Measurements from ENCODE around the gene TBCCD1. TPM values are rescaled to one million over a fixed set of nuclear protein-coding genes. Genes with fewer than 3 reads are reported as not detected.

The TBCCD1 gene
- total and polyA plus RNA-seq, 2 experiments from 2014 or later: 5.8 to 16.7 TPM

DNA sequence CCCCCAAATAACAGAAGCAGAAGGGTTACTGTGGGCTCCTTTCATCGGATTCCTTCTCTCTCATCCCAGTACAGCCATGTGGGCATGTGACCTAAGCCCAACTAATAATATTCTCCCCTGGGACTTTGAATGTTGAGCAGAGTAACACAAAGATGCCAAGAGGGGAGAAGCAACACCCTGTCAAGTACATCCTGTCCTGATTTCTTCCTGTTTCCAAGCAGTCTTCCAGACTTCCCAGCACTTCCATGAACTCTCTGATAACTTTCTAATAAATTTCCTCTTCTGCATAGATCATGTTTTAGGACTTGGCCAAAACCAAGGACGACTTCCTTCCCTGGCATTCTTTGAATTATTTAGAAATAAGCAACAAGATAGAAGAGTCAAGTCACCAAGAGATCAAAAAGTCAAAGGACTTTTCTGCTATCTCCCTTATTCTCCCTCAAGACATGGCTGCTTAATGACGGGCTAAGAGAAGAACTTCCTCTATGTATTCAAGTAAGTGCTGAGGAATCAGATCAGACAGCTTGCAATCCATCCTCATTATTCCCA, 60.9 kb downstream of the TBCCD1 start:
- Histone ChIP-seq H2AFZ (no peak overlapping the region), H3K27me3 (ENCODE audit: insufficient read depth) (no peaks in the 10 kb centered on the region), H3K36me3 (ENCODE audit: insufficient read depth) (no peaks in the 10 kb centered on the region), H3K4me2 (no peak overlapping the region), H3K27ac (ENCODE audit: low read depth) (no peak overlapping the region), H3K4me3 (no peak overlapping the region), H4K20me1 (replicated peaks; ENCODE audit: insufficient read depth) (no peaks in the 10 kb centered on the region), H3F3A (replicated peaks; ENCODE audit: low read depth) (no peaks in the 10 kb centered on the region), H3K79me2 (replicated peaks; ENCODE audit: insufficient read depth) (no peaks in the 10 kb centered on the region), H3K4me1 (ENCODE audit: insufficient read depth) (no peaks in the 10 kb centered on the region), H3K9me2 (ENCODE audit: insufficient read depth) (no peaks in the 10 kb centered on the region)
- ATAC-seq (no peak), DNase-seq (ENCODE audit: low spot score) (no peak)
- H3K4me3 Mint-ChIP-seq: no peak overlapping the region
- H3K9me3 Mint-ChIP-seq: no peaks in the 10 kb centered on the region
- H3K36me3 Mint-ChIP-seq (ENCODE audit: low read depth): no peaks in the 10 kb centered on the region
- TF ChIP-seq, protein P1, sequence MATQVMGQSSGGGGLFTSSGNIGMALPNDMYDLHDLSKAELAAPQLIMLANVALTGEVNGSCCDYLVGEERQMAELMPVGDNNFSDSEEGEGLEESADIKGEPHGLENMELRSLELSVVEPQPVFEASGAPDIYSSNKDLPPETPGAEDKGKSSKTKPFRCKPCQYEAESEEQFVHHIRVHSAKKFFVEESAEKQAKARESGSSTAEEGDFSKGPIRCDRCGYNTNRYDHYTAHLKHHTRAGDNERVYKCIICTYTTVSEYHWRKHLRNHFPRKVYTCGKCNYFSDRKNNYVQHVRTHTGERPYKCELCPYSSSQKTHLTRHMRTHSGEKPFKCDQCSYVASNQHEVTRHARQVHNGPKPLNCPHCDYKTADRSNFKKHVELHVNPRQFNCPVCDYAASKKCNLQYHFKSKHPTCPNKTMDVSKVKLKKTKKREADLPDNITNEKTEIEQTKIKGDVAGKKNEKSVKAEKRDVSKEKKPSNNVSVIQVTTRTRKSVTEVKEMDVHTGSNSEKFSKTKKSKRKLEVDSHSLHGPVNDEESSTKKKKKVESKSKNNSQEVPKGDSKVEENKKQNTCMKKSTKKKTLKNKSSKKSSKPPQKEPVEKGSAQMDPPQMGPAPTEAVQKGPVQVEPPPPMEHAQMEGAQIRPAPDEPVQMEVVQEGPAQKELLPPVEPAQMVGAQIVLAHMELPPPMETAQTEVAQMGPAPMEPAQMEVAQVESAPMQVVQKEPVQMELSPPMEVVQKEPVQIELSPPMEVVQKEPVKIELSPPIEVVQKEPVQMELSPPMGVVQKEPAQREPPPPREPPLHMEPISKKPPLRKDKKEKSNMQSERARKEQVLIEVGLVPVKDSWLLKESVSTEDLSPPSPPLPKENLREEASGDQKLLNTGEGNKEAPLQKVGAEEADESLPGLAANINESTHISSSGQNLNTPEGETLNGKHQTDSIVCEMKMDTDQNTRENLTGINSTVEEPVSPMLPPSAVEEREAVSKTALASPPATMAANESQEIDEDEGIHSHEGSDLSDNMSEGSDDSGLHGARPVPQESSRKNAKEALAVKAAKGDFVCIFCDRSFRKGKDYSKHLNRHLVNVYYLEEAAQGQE (IDR thresholded peaks at IDR 0.05; ENCODE audit: unreplicated experiment): no peak
- TF ChIP-seq POLR2AphosphoS5 (IDR thresholded peaks at IDR 0.05; ENCODE audit: low read depth) (no peak), EZH2phosphoT487 (IDR thresholded peaks at IDR 0.05; ENCODE audit: unreplicated experiment) (no peak), CREB1 (CRISPR knock-in tag; IDR thresholded peaks at IDR 0.05; ENCODE audit: low read depth) (no peak), STAT1 (IDR thresholded peaks at IDR 0.05; ENCODE audit: unreplicated experiment) (no peak)
- H3K27ac Mint-ChIP-seq: no peak overlapping the region
- H3K27me3 Mint-ChIP-seq (ENCODE audit: insufficient read depth, low read depth, poor library complexity): peaks cover 2% of the 10 kb centered on the region
- H3K4me1 Mint-ChIP-seq: peaks cover 10% of the 10 kb centered on the region; the same call in 2 of the 3 replicates

DNA sequence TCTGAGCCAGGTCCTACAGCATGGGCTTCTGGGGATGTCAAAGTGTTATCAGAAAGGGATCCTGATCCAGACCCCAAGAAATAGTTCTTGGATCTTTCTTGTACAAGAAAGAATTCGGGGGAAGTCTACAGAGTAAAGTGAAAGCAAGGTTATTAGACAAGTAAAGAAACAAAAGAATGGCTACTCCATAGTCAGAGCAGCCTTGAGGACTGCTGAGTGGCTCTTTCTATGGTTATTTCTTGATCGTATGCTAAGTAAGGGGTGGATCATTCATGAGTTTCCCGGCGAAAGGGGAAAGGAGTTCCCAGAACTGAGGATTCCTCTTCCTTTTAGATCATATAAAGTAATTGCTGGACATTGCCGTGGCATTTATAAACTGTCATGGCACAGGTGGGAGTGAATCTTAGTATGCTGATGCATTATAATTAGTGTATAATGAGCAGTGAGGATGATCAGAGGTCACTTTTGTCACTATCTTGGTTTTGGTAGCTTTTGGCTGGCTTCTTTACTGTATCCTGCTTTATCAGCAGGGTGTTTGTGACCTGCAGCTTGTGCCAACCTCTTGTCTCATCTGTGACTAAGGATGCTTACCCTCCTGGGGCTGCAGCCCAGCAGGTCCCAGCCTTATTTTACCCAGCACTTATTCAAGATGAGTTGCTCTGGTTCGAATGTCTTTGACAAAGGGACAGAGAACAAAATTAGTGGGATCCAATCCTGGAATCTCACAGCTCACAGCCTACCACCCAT, 64.0 kb downstream of the TBCCD1 start:
- Histone ChIP-seq H3K27ac (ENCODE audit: low read depth) (no peak overlapping the region), H2AFZ (peak overlapping the region; percentile 23; the same call in 1 of the 2 replicates), H3F3A (replicated peaks; ENCODE audit: low read depth) (no peaks in the 10 kb centered on the region), H3K27me3 (ENCODE audit: insufficient read depth) (no peaks in the 10 kb centered on the region), H3K36me3 (ENCODE audit: insufficient read depth) (no peaks in the 10 kb centered on the region), H3K4me3 (no peak overlapping the region), H3K4me2 (no peak overlapping the region), H4K20me1 (replicated peaks; ENCODE audit: insufficient read depth) (no peaks in the 10 kb centered on the region), H3K9me2 (ENCODE audit: insufficient read depth) (no peaks in the 10 kb centered on the region), H3K79me2 (replicated peaks; ENCODE audit: insufficient read depth) (no peaks in the 10 kb centered on the region), H3K4me1 (ENCODE audit: insufficient read depth) (no peaks in the 10 kb centered on the region)
- no peak overlapping the region for H3K27ac Mint-ChIP-seq
- H3K9me3 Mint-ChIP-seq: peaks cover 9% of the 10 kb centered on the region; the same call in 2 of the 3 replicates
- H3K4me3 Mint-ChIP-seq: no peak overlapping the region
- peaks cover 8% of the 10 kb centered on the region; the same call in 2 of the 3 replicates for H3K4me1 Mint-ChIP-seq
- no peaks in the 10 kb centered on the region for H3K27me3 Mint-ChIP-seq (ENCODE audit: insufficient read depth, low read depth, poor library complexity)
- no peaks in the 10 kb centered on the region for H3K36me3 Mint-ChIP-seq (ENCODE audit: low read depth)
- DNase-seq (ENCODE audit: low spot score): no peak
- TF ChIP-seq JUNB (IDR thresholded peaks at IDR 0.05; ENCODE audit: unreplicated experiment) (no peak), STAT1 (IDR thresholded peaks at IDR 0.05; ENCODE audit: unreplicated experiment) (no peak), EZH2phosphoT487 (IDR thresholded peaks at IDR 0.05; ENCODE audit: unreplicated experiment) (no peak), ZNF114 (CRISPR knock-in tag; IDR thresholded peaks at IDR 0.05) (no peak), EZH2 (IDR thresholded peaks at IDR 0.05; ENCODE audit: low read depth, unreplicated experiment) (no peak)
- TF ChIP-seq, protein P2, sequence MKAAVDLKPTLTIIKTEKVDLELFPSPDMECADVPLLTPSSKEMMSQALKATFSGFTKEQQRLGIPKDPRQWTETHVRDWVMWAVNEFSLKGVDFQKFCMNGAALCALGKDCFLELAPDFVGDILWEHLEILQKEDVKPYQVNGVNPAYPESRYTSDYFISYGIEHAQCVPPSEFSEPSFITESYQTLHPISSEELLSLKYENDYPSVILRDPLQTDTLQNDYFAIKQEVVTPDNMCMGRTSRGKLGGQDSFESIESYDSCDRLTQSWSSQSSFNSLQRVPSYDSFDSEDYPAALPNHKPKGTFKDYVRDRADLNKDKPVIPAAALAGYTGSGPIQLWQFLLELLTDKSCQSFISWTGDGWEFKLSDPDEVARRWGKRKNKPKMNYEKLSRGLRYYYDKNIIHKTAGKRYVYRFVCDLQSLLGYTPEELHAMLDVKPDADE (IDR thresholded peaks at IDR 0.05): no peak
- TF ChIP-seq, protein P3, sequence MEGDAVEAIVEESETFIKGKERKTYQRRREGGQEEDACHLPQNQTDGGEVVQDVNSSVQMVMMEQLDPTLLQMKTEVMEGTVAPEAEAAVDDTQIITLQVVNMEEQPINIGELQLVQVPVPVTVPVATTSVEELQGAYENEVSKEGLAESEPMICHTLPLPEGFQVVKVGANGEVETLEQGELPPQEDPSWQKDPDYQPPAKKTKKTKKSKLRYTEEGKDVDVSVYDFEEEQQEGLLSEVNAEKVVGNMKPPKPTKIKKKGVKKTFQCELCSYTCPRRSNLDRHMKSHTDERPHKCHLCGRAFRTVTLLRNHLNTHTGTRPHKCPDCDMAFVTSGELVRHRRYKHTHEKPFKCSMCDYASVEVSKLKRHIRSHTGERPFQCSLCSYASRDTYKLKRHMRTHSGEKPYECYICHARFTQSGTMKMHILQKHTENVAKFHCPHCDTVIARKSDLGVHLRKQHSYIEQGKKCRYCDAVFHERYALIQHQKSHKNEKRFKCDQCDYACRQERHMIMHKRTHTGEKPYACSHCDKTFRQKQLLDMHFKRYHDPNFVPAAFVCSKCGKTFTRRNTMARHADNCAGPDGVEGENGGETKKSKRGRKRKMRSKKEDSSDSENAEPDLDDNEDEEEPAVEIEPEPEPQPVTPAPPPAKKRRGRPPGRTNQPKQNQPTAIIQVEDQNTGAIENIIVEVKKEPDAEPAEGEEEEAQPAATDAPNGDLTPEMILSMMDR (conservative IDR thresholded peaks at IDR 0.05; ENCODE audit: low read depth in 2 of 2): no peak
- TF ChIP-seq, protein P1 (IDR thresholded peaks at IDR 0.05; ENCODE audit: unreplicated experiment): no peak
- ATAC-seq: no peak

Measured in GM23338 (cell line).